ENCODE measurements around the gene PIGB.

DNA sequence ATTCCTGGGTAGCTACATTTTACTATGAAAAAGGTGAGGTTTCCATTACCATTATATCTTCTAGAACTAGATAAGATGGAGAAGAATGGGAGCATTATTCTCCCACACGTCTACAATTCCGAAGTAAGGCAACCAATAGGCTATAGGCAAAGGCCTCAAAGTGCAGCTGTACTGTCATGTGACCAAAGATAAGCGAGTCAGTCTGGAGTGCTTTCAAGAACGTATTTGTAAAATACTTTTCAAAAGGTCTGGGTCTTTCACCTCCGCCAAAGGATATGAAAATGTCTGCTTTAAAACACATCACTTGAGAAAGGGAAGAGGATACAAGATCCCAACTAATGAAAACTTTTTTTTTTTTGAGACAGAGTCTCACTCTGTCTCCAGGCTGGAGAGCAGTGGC lies 79.2 kb downstream of the PIGB start:
- TF ChIP-seq, protein P1, sequence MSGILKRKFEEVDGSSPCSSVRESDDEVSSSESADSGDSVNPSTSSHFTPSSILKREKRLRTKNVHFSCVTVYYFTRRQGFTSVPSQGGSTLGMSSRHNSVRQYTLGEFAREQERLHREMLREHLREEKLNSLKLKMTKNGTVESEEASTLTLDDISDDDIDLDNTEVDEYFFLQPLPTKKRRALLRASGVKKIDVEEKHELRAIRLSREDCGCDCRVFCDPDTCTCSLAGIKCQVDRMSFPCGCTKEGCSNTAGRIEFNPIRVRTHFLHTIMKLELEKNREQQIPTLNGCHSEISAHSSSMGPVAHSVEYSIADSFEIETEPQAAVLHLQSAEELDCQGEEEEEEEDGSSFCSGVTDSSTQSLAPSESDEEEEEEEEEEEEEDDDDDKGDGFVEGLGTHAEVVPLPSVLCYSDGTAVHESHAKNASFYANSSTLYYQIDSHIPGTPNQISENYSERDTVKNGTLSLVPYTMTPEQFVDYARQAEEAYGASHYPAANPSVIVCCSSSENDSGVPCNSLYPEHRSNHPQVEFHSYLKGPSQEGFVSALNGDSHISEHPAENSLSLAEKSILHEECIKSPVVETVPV (CRISPR knock-in tag; IDR thresholded peaks at IDR 0.05): no peak
- TF ChIP-seq RARB (CRISPR knock-in tag; IDR thresholded peaks at IDR 0.05) (no peak), PPARA (CRISPR knock-in tag; IDR thresholded peaks at IDR 0.05; ENCODE audit: borderline replicate concordance) (no peak), ZC3H10 (CRISPR knock-in tag; IDR thresholded peaks at IDR 0.05) (no peak), ESRRG (CRISPR knock-in tag; IDR thresholded peaks at IDR 0.05) (no peak), ZNF70 (CRISPR knock-in tag; IDR thresholded peaks at IDR 0.05) (no peak)
- TF ChIP-seq, protein P2, sequence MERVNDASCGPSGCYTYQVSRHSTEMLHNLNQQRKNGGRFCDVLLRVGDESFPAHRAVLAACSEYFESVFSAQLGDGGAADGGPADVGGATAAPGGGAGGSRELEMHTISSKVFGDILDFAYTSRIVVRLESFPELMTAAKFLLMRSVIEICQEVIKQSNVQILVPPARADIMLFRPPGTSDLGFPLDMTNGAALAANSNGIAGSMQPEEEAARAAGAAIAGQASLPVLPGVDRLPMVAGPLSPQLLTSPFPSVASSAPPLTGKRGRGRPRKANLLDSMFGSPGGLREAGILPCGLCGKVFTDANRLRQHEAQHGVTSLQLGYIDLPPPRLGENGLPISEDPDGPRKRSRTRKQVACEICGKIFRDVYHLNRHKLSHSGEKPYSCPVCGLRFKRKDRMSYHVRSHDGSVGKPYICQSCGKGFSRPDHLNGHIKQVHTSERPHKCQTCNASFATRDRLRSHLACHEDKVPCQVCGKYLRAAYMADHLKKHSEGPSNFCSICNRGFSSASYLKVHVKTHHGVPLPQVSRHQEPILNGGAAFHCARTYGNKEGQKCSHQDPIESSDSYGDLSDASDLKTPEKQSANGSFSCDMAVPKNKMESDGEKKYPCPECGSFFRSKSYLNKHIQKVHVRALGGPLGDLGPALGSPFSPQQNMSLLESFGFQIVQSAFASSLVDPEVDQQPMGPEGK (CRISPR knock-in tag; IDR thresholded peaks at IDR 0.05; ENCODE audit: borderline replicate concordance): no peak
- TF ChIP-seq, protein P3, sequence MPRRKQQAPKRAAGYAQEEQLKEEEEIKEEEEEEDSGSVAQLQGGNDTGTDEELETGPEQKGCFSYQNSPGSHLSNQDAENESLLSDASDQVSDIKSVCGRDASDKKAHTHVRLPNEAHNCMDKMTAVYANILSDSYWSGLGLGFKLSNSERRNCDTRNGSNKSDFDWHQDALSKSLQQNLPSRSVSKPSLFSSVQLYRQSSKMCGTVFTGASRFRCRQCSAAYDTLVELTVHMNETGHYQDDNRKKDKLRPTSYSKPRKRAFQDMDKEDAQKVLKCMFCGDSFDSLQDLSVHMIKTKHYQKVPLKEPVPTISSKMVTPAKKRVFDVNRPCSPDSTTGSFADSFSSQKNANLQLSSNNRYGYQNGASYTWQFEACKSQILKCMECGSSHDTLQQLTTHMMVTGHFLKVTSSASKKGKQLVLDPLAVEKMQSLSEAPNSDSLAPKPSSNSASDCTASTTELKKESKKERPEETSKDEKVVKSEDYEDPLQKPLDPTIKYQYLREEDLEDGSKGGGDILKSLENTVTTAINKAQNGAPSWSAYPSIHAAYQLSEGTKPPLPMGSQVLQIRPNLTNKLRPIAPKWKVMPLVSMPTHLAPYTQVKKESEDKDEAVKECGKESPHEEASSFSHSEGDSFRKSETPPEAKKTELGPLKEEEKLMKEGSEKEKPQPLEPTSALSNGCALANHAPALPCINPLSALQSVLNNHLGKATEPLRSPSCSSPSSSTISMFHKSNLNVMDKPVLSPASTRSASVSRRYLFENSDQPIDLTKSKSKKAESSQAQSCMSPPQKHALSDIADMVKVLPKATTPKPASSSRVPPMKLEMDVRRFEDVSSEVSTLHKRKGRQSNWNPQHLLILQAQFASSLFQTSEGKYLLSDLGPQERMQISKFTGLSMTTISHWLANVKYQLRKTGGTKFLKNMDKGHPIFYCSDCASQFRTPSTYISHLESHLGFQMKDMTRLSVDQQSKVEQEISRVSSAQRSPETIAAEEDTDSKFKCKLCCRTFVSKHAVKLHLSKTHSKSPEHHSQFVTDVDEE (CRISPR knock-in tag; IDR thresholded peaks at IDR 0.05): no peak

Data from SK-N-SH treated with all-trans-retinoic acid at 6 μM for 48 hours (cell line).